ENCODE data around the gene PLXNB2. TPM values are rescaled to one million over a fixed set of nuclear protein-coding genes. Genes with fewer than 3 reads are reported as not detected.

The PLXNB2 gene
- total and polyA plus RNA-seq, 4 donors, result 123 to 310 (median 173) TPM

DNA sequence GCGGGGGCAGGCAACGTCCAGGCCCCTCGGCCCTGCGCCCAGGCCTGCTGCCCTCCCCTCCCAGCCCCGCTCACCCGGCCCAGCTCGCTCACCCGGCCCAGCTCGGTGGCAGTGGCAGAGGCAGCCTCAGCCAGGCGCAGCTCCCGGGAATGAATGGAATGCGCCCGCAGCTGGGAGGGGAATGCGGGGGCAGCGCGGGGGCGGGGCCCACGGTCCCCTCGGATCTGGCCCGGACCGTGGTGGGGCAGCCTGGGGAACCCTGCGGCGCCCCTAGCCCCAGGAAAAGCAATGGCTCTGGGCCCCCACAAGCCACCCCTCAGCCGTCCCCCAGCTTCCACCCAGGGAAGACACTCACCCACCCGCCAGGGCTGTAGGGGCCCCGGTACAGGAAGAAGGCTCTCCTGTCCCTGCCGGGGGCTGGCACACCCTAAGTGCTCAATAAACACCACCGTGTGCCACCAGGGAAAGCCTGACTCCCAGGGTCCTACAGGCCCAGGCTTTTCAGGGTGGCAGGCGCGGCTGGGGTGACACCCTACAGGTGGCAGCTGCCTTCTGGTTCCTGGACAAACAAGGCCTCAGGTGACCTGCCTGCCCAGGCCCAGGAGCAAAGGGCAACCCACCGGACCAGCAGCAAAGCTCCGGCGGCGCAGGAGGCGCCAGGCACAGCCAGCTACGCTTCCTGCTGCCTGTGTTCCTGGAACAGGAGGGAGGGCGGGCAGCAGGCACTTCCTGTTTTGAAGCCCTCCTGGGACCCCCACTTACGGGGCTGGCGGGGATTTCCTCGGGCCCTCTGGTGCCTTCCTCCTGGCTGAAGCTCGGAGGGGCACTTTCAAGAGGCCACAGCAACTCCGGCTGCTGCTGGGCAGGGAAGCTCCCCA is 13.8 kb downstream of the PLXNB2 start:
- H3K36me3 ChIP-seq (ENCODE audit: control insufficient read depth in 4 of 4, insufficient read depth in 4 of 4, low read length in 4 of 4), result peaks cover 0 to 25% (median 6%) of the 10 kb centered on the region in 4 donors
- TF ChIP-seq, protein P1, sequence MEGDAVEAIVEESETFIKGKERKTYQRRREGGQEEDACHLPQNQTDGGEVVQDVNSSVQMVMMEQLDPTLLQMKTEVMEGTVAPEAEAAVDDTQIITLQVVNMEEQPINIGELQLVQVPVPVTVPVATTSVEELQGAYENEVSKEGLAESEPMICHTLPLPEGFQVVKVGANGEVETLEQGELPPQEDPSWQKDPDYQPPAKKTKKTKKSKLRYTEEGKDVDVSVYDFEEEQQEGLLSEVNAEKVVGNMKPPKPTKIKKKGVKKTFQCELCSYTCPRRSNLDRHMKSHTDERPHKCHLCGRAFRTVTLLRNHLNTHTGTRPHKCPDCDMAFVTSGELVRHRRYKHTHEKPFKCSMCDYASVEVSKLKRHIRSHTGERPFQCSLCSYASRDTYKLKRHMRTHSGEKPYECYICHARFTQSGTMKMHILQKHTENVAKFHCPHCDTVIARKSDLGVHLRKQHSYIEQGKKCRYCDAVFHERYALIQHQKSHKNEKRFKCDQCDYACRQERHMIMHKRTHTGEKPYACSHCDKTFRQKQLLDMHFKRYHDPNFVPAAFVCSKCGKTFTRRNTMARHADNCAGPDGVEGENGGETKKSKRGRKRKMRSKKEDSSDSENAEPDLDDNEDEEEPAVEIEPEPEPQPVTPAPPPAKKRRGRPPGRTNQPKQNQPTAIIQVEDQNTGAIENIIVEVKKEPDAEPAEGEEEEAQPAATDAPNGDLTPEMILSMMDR (IDR thresholded peaks at IDR 0.05; ENCODE audit: control extremely low read depth, extremely low read depth), result no peak
- DNase-seq, result peak; percentile 79 to 86 (median 81)
- peak overlapping the region in 1 of 2 donors; percentile 37 for H3K9ac ChIP-seq (ENCODE audit: insufficient read depth in 1 of 2, low read length in 2 of 2)
- no peaks in the 10 kb centered on the region for H3K9me3 ChIP-seq (ENCODE audit: control insufficient read depth in 4 of 4, insufficient read depth in 3 of 4, low read length in 3 of 4)
- 4 to 8% methylated on average over 29 to 42 of the region's 42 CpGs for WGBS, 2 donors
- ATAC-seq (ENCODE audit: insufficient read depth, low FRiP score), result peak; percentile 80
- no peak overlapping the region for H3K4me3 ChIP-seq
- H3K27ac ChIP-seq (ENCODE audit: low read depth in 1 of 2, low read length in 1 of 2), result peak overlapping the region; percentile 51 to 96
- no peaks in the 10 kb centered on the region for H3K27me3 ChIP-seq (ENCODE audit: control insufficient read depth in 3 of 3, insufficient read depth in 3 of 3, low read length in 2 of 3)
- H3K4me1 ChIP-seq (ENCODE audit: control insufficient read depth in 5 of 5, insufficient read depth in 5 of 5, low read length in 5 of 5), result peaks cover 0 to 37% (median 21%) of the 10 kb centered on the region in 5 donors

DNA sequence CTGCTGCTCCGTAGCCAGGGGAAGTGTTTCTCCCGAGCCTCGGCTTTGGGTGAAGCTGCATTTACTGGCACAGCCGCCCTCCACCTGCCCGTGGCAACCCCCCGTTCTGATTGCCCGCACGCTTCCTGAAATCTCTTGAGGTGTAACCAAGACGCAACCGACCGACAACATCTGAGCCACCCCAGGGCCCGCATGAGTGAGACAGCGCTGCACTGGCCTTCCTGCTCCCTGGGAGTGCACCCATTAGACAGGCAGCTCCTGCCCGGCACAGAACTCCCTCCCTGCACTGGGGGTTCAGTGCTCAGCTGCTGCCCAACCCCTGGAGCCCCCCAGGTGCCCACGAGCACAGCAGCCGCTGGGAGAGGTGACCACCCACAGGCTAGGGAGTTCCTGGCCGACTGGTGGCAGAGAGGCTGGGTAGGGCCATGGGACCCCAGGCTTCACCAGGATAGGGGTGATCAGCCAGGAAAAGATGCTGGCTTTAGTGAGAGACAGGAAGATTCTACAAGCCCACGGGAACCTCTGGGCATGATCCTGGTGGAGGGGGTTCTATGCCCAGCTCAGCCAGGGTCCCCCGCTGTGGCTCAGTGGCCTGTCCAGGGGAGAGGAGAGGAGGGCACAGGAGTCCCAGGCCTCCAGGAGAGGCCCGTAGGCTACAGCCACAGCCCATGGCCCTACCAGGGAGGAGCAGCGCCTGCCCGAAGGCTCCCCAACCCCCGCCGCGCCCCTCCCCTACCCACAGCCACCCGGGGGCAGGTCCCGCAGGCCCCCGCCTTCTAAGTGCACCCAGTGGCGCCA is 14.6 kb downstream of the PLXNB2 start:
- Histone ChIP-seq H3K36me3 (ENCODE audit: control insufficient read depth in 4 of 4, insufficient read depth in 4 of 4, low read length in 4 of 4) (peaks cover 0 to 33% (median 11%) of the 10 kb centered on the region in 4 donors), H3K27ac (ENCODE audit: low read depth in 1 of 2, low read length in 1 of 2) (peak overlapping the region; percentile 51 to 96), H3K9me3 (ENCODE audit: control insufficient read depth in 4 of 4, insufficient read depth in 3 of 4, low read length in 3 of 4) (no peaks in the 10 kb centered on the region), H3K4me3 (no peak overlapping the region), H3K27me3 (ENCODE audit: control insufficient read depth in 3 of 3, insufficient read depth in 3 of 3, low read length in 2 of 3) (no peaks in the 10 kb centered on the region), H3K4me1 (ENCODE audit: control insufficient read depth in 5 of 5, insufficient read depth in 5 of 5, low read length in 5 of 5) (peaks cover 0 to 33% (median 19%) of the 10 kb centered on the region in 5 donors), H3K9ac (ENCODE audit: insufficient read depth in 1 of 2, low read length in 2 of 2) (peak overlapping the region in 1 of 2 donors; percentile 13)
- TF ChIP-seq, protein P1 (IDR thresholded peaks at IDR 0.05; ENCODE audit: control extremely low read depth, extremely low read depth), result no peak
- WGBS, 2 donors, result 11 to 16% methylated on average over 28 to 29 of the region's 29 CpGs
- DNase-seq (no peak), ATAC-seq (ENCODE audit: insufficient read depth, low FRiP score) (no peak)

DNA sequence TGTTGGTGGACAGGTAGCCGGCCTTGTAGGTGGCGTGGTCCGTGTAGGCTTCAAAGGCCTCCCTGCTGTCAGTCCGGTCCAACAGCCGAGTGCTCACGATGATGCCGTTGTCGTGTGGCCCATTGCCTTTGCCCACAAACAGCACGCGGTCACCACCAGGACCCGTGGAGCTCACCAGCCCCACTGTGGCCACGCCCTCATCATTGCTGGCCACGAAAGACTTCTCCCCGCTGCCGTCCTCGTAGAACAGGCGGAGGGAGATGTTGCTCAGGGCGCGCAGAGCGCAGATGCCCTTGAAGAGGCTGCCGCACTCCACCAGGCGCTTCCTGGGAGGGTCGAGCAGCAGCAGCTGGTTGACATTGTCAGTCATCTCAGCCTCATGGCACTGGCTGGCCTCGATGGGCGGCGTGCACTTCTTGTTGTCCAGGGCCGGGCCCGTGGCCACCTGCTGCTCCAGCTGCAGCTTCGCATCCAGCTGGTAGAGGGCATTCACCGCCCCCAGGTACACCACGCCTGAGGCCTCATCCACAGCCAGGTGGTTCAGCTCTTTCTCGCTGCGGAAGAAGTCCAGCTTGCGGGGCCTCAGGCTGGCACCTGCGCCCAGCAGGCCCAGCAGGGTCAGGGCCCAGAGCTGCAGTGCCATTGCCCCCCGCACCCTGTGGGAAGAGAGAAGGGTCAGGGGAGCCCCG is 17.4 kb downstream of the PLXNB2 start:
- TF ChIP-seq, protein P1 (IDR thresholded peaks at IDR 0.05; ENCODE audit: control extremely low read depth, extremely low read depth), result no peak
- peaks cover 0 to 25% (median 18%) of the 10 kb centered on the region in 5 donors for H3K4me1 ChIP-seq (ENCODE audit: control insufficient read depth in 5 of 5, insufficient read depth in 5 of 5, low read length in 5 of 5)
- ATAC-seq (ENCODE audit: insufficient read depth, low FRiP score) (no peak), DNase-seq (no peak)
- H3K4me3 ChIP-seq, result no peak overlapping the region
- 91 to 92% methylated on average over 37 of the region's 37 CpGs for WGBS, 2 donors
- no peaks in the 10 kb centered on the region for H3K27me3 ChIP-seq (ENCODE audit: control insufficient read depth in 3 of 3, insufficient read depth in 3 of 3, low read length in 2 of 3)
- peak overlapping the region in 1 of 2 donors; percentile 0 for H3K27ac ChIP-seq (ENCODE audit: low read depth in 1 of 2, low read length in 1 of 2)
- H3K9me3 ChIP-seq (ENCODE audit: control insufficient read depth in 4 of 4, insufficient read depth in 3 of 4, low read length in 3 of 4), result no peaks in the 10 kb centered on the region
- peaks cover 0 to 57% (median 20%) of the 10 kb centered on the region in 4 donors for H3K36me3 ChIP-seq (ENCODE audit: control insufficient read depth in 4 of 4, insufficient read depth in 4 of 4, low read length in 4 of 4)
- no peak overlapping the region for H3K9ac ChIP-seq (ENCODE audit: insufficient read depth in 1 of 2, low read length in 2 of 2)
